Left renal pelvis (tissue), 4 donors: ENCODE results near the gene RNU6-8. TPM values are rescaled to one million over a fixed set of nuclear protein-coding genes. Genes with fewer than 3 reads are reported as not detected.

ENCODE experiments used
- DNase-seq, 4 donors: peaks; one replicate each; pipeline ENCODE4 v3.0.0-alpha.2; 2013; ENCODE audit warnings: low read depth in 4 of 4, low spot score in 3 of 4
- polyA plus RNA-seq, 4 donors: library from polyadenylated mRNA; unstranded; fragments of 120-200 nt; gene quantifications; one replicate each; pipeline ENCODE4 v1.2.1, GENCODE V29; 2013; ENCODE audit not compliant: insufficient read length in 4 of 4

RNU6-8 gene
- polyA plus RNA-seq = not detected

DNA sequence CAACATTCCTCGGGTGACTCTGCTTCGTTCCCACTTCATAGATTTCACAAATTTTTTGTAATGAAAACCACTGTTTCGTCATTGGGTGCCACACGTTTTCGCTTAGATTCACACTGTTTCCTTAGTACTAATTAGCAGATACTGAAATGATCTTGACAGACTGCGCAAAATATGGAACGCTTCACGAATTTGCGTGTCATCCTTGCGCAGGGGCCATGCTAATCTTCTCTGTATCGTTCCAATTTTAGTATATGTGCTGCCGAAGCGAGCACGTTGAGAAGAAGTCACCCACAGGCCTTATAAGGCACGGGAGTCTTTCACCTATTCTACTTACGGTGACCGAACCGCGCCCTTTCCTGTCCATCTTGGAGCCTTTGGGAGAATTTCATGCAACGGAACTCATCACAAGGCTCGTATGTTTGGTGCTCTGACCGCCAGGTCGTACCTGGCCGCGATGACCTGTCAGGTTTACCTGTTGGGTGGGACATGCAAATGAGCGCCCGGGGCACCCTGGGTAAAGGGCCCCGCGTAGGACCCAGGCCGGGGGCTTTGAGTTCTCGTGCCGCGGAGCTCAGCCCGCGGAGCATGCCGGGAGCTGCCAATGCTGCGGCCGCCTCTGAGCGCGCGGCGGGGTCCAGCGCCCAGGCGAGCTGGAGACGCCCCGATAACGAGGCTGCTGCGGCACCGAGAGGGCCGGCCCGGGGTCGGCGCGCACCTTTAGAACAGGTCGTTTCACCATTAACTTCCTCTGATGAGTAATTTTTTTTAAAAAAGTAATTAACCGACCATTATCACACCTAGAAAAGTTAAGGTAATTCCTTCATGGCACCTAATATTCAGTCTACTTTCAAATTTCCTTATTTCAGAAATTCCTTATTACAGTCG is at the start of gene RNU6-8:
RNU6-8 (minus strand) TSS at position 272 of the 885 bp plus-strand sequence.
- peak; percentile 85 to 87 (median 87) for DNase-seq

DNA sequence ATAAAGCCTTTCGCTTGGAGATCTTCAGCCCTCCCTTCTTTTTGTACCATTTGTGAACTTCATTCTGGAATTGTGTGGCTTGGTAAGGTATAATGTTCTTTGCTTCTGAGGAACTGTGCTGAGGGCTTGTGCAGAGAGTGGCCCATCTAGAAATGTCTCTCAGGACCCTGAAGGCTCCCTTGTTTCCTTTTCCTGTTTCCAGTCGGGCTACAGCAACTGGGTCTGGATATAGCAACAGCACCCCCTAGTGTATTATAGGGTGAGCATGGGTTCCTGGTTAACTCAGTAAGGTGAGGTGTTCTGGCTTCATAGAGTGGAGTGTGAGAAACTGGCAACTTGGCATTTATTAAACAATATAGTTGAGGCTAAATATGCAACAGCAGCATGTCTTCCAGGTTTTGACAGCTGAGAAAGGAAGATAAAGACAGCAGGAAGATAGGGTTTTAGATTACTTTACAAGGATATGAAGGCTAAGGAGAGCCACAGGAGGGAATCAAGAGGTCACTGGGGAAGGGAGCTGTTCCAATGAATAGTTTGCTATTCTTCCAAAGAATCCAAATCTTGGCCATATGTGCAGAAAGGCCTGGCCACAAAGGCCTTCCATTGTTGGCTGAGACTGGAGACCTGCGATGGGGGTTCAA is 49.1 kb upstream of the RNU6-8 start:
- peak; percentile 50 to 57 (median 54) for DNase-seq

- no peak for DNase-seq
Measured at GRCh38 chr14:32251530-32251929, 48.5 kb upstream of the RNU6-8 start.

DNA sequence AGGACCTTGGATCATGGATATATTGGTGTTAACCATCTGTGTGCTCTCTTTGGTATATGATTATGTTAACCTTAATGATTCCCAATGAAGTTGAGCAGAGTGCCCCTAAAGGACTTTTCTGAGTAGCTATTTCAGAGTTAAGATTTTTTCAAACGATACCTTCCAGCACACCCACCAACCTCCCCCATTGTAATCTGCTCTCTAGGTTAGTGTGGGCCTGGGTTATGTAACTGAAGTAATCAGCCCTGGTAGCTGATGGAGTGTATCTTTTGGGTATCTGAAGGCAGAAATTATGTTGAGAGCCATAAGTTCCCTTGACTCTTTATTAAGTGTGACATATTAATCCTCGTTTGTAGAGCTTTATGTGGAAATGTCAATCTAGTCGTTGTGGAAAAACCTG is 47.6 kb upstream of the RNU6-8 start:
- DNase-seq = no peak

DNA sequence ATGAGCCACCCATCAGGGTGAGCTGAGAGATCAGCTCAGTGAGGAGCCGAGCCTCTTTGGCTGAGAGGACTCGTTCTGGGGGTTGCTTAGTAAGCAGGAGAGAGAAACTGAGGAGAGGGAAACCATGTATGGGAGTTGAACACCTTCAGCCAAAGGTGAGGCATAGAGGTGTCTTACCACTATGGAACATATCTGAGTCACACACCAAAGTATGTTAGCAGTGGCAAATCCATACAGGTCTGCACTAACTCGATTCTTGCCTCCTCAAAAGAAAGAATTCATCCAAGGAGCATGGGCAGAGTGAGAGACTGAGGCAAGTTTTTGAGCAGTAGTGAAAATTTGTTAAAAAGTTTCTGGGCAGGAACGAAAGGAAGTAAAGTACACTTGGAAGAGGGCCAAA is 46.7 kb upstream of the RNU6-8 start:
- no peak for DNase-seq

GRCh38 chr14:32249371-32249770 is 46.3 kb upstream of the RNU6-8 start:
- no peak for DNase-seq

GRCh38 chr14:32246751-32247150 is 43.7 kb upstream of the RNU6-8 start:
- DNase-seq = no peak

DNA sequence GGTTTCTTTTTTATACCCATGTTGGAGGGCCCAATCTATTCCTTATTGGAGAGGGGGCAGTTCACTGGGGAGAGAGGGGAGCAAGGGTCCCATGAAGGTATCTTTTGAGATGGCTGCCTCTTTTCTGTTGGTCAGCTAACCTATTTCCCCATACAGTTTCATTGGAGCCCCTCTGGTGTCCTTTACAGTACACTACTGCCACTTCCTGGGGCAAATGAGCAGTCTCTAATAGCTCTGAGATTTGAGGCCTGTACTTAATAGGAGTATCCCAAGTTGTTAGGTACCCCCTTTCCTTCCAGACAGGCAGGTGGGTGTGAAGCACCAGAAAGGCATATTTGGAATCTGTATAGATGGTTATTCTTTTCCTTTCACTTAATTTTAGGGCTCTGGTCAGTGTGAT is 41.3 kb upstream of the RNU6-8 start:
- DNase-seq = no peak

DNA sequence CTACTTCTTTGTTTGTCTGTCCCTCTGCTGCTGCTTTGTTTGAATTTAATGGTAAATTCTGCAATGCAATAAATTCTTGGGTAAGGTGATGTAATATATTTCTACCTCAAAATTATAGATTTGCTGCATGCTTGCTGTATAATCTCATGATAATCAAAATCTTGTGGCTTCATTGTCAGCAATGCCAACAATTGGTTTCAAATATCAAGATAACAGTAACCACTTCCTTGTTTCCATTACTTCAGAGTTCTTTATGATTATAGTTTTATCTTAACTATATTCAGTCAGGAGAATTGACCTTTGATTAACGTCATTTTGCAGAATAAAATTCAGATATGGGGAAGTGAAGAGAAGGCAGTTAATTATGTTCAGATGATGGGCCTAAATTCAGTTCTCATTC is 30.2 kb upstream of the RNU6-8 start:
- DNase-seq = no peak

DNA sequence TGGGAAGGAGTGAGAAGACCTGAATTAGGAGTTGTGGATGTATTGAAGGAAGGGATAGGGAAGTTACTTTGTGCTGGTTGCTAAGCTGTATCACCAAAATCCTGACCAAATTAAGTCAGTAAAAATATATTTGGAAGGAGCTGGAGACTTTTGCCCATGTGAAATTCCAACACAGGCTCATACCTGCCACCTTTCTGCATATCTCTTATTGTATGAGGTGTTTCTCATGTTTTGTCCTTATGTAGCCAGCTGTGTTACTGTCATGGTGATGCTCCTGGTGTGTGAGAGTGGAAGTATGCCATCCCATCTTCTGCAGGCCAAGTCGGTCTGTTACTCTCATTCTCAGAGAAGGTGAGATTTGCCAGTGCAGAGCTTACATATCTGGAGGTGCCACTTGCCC is 29.4 kb upstream of the RNU6-8 start:
- no peak for DNase-seq

DNA sequence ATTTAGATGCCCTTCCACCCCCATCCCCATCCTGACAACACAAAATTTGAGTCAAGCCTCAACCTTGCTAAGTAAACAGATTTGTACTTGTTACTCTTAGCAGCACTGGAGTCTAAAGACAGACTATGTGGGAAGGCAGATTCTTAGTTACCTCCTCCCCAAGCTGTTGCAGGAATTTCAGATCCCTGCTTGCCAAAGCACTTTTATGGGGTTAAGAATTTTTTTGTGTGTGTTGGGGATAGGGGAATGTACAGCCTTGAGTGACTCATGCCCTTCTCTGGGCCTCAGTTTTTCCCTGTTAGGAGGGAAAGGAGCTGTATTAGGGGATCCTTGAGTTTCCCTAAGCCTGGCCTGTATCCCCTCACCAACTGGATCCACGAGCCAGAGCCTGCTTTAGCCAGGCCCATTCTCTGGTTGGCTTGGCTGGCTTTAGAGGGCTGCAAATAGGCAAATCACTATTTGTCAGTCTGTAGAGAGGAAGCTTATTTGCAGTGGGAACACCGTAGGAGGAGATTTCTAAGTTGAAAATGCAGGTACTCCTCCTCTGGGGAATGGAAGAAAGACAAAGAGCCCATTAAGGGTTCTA is 27.7 kb upstream of the RNU6-8 start:
- DNase-seq = no peak

DNA sequence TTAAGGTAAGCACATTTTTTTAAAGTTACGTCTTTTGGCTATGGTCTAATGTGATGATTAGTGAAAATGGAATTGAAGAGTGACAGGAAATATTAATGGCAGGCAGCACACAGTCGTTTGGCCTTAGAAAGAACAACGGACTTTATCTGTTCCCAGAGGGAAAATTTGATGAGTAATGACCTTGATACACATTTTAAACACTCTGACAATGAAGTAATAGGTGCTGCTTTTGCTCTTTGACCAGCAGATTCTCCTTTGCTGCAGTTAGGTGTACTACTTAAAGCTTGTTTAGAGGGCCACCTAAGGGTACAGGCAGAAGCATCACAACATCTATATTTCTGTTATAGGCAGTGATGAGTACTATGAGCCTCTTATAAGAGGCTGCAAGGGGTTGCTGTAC is 27.1 kb upstream of the RNU6-8 start:
- DNase-seq = no peak

DNA sequence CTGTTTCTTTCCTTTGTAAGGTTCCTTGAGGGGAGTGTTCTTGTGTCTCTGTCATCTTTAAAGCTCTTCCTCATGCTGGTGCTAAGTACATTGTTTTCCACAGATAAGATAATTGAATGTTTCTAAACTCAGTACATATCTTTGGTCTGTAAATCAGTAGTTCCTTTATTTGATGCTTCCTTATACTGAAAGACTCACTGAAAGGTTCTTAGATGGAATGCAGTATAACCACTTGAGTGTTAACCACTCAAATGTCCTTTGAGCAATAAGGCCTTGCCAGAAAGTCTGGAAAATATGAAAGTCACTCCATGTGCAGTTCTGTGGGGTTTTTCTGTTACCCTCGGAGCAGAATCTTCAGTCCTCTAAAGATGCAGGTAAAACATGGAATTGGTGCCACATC is 23.0 kb upstream of the RNU6-8 start:
- no peak for DNase-seq

DNA sequence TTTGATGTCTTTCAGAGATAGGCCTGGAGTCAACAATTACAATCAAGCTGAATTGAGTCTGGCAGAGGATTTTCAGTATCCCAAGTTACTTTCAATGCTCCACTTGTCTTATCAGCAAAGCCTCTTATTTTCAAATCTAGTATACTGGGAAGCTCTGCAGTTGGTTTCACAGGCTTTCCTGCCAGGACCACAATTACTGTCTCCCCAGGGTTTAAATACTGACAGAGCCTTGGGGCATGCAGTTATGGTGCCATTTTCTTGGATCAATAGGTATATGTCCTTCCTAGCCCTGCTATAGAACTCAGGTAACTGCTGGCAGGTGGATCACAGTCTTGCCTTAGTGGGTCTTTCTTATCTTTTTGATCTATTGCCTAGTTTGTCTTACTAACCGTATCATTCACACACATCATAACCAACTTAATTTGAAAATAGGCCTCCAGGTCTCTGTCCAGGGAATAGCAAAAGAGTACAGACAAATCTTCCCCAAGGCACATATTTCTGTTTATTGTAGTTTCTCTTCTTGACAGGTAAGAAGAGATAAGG is 22.4 kb upstream of the RNU6-8 start:
- DNase-seq = no peak

- no peak for DNase-seq
Measured at GRCh38 chr14:32224737-32225377, 21.8 kb upstream of the RNU6-8 start.

DNA sequence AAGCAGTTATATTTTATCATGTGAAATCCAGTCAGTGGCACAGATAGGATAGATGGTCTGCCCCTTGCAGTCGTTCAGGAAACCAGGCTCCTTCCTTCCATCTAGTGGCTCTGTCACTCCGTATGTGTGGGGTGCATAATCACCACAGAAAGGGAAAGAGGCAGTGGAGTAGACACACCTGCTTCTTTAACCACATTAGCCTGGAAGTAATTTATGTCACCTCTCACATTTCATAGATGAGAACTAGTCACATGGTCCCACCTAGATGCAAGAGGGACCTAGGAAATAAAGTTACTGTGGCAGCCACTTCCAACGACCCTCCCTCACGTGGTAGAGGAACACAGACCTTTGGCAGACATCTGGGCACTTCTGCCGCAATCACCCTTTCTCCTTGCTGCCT is 14.2 kb upstream of the RNU6-8 start:
- DNase-seq = no peak

DNA sequence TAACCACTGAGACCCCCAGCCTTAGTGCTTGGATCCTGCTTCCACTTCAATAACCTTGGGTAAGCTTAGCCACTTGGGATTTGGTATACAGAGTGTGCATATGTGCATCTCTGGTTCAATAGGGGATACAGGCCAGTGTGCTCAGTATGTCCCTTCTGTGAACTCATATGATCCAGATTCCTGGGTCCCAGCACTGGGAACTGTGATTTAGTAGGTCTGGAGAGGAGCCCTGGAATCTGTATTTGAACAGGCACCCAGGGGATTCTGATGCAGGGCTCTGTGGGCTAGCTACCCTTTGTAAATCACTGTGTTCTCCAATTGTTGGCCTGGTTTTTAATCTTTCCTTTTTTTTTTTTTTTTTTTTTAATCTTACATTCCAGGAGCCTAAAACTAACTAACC is 9.8 kb upstream of the RNU6-8 start:
- no peak for DNase-seq

DNA sequence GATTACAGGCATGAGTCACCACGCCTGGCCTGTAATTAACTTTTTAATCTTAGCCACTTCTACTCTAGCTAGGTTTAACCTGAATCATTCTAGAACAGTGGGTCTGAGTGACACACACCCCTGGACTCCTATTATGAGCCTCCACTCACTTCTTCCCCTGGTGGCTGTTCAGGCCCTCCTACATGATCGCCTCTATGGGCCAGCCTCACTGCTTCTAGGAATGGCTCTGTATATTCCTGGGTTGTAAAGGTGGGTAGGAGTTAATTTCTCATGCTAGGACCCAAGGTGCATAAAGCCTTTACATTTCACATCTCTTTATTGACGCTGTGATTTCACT is 8.0 kb upstream of the RNU6-8 start:
- no peak for DNase-seq

- DNase-seq = no peak
Measured at GRCh38 chr14:32209471-32209870, 6.4 kb upstream of the RNU6-8 start.

- no peak for DNase-seq
Measured at GRCh38 chr14:32208490-32208889, 5.4 kb upstream of the RNU6-8 start.

- DNase-seq = no peak
Measured at GRCh38 chr14:32206552-32206951, 3.5 kb upstream of the RNU6-8 start.
